WTC11 (cell line): ENCODE data around the gene ALS2CL. TPM values are rescaled to one million over a fixed set of nuclear protein-coding genes. Genes with fewer than 3 reads are reported as not detected.

Source experiments
- ATAC-seq: fragments of 200-7000 bp; cut with Tn5 transposase; 2 replicates; pipeline ENCODE4 v1.10.0; 2021; ENCODE audit warnings: mild to moderate bottlenecking, moderate library complexity
- CTCF ChIA-PET: fragments of 300-600 bp; sonication (Branson Sonifier 250); formaldehyde crosslinking; loops from one replicate; lab custom pipeline; 2021; ENCODE audit warnings: antibody characterized with exemption; lab: Charles Lee
- POLR2A ChIA-PET: fragments of 350-600 bp; sonication (Branson Sonifier 250); formaldehyde crosslinking; loops from one replicate; lab custom pipeline; 2021; ENCODE audit warnings: antibody characterized with exemption; lab: Charles Lee
- DNase-seq: peaks from one replicate; pipeline ENCODE4 v3.0.0; 2021; ENCODE audit warnings: low spot score
- H3K27ac Mint-ChIP-seq: 2 replicates; pipeline ENCODE4 v1.8.0; 2021; ENCODE audit warnings: mixed read lengths
- H3K27me3 Mint-ChIP-seq: 2 replicates; pipeline ENCODE4 v1.8.0; 2021; ENCODE audit warnings: low read depth, mild to moderate bottlenecking, moderate library complexity, mixed read lengths
- H3K36me3 Mint-ChIP-seq: 2 replicates; pipeline ENCODE4 v1.8.0; 2021; ENCODE audit warnings: mixed read lengths
- H3K4me1 Mint-ChIP-seq: 2 replicates; pipeline ENCODE4 v1.8.0; 2022; ENCODE audit warnings: mixed read lengths
- H3K4me3 Mint-ChIP-seq: 2 replicates; pipeline ENCODE4 v1.8.0; 2021; ENCODE audit warnings: mild to moderate bottlenecking, moderate library complexity, mixed read lengths
- H3K9me3 Mint-ChIP-seq: 2 replicates; pipeline ENCODE4 v1.8.0; 2021; ENCODE audit warnings: mixed read lengths
- CBFB ChIP-seq: sonication (generic); formaldehyde crosslinking; IDR thresholded peaks from 2 replicates; pipeline ENCODE4 v1.8.1; 2022; ENCODE audit warnings: mild to moderate bottlenecking, low read depth, missing genetic modification reagents
- JAZF1 ChIP-seq: fragments of 250-450 bp; sonication (Bioruptor Pico); IDR thresholded peaks from 2 replicates; pipeline ENCODE4 v1.9.0; 2021; ENCODE audit warnings: moderate library complexity, mild to moderate bottlenecking, inconsistent platforms
- NFE2L1 ChIP-seq: sonication (generic); formaldehyde crosslinking; IDR thresholded peaks from 2 replicates; pipeline ENCODE4 v1.8.1; 2023; ENCODE audit warnings: missing genetic modification reagents
- OVOL2 ChIP-seq: fragments of 250-450 bp; sonication (Bioruptor Pico); IDR thresholded peaks from 2 replicates; pipeline ENCODE4 v1.9.0; 2021; ENCODE audit warnings: mild to moderate bottlenecking, borderline replicate concordance
- SOX15 ChIP-seq: fragments of 250-450 bp; sonication (Bioruptor Pico); IDR thresholded peaks from 2 replicates; pipeline ENCODE4 v1.9.0; 2021; ENCODE audit warnings: mild to moderate bottlenecking
- SP1 ChIP-seq: sonication (generic); formaldehyde crosslinking; conservative IDR thresholded peaks from 2 replicates; pipeline ENCODE4 v1.8.1; 2022; ENCODE audit warnings: missing genetic modification reagents
- TP53 ChIP-seq: sonication (generic); formaldehyde crosslinking; IDR thresholded peaks from 2 replicates; pipeline ENCODE4 v1.8.1; 2023; ENCODE audit warnings: mild to moderate bottlenecking, missing genetic modification reagents
- ZNF138 ChIP-seq: sonication (generic); formaldehyde crosslinking; conservative IDR thresholded peaks from 2 replicates; pipeline ENCODE4 v1.8.1; 2022; ENCODE audit warnings: mild to moderate bottlenecking, moderate library complexity, missing genetic modification reagents
- ZNF317 ChIP-seq: sonication (generic); formaldehyde crosslinking; IDR thresholded peaks from 2 replicates; pipeline ENCODE4 v1.8.1; 2023; ENCODE audit warnings: low read depth, mild to moderate bottlenecking, moderate library complexity, missing genetic modification reagents, borderline replicate concordance
- total RNA-seq: library from RNA; stranded (reverse); gene quantifications from 3 replicates; pipeline ENCODE4 v1.2.3, GENCODE V29; 2021
- TF ChIP-seq, protein P1 (sequence below): sonication (generic); formaldehyde crosslinking; IDR thresholded peaks from 2 replicates; pipeline ENCODE4 v1.8.0; 2022; ENCODE audit warnings: missing genetic modification reagents
- TF ChIP-seq, protein P2 (sequence below): fragments of 250-450 bp; sonication (Bioruptor Pico); IDR thresholded peaks from 2 replicates; pipeline ENCODE4 v1.9.0; 2021; ENCODE audit warnings: mild to moderate bottlenecking
- TF ChIP-seq, protein P3 (sequence below): sonication (generic); formaldehyde crosslinking; IDR thresholded peaks from 2 replicates; pipeline ENCODE4 v1.8.0; 2023; ENCODE audit warnings: mild to moderate bottlenecking, missing genetic modification reagents
- TF ChIP-seq, protein P4 (sequence below): sonication (generic); formaldehyde crosslinking; IDR thresholded peaks from 2 replicates; pipeline ENCODE4 v1.8.1; 2023; ENCODE audit warnings: mild to moderate bottlenecking, missing genetic modification reagents, borderline replicate concordance
- TF ChIP-seq, protein P5 (sequence below): sonication (generic); formaldehyde crosslinking; IDR thresholded peaks from 2 replicates; pipeline ENCODE4 v1.8.1; 2022; ENCODE audit warnings: low read depth, mild to moderate bottlenecking, moderate library complexity, missing genetic modification reagents, borderline replicate concordance
- TF ChIP-seq, protein P6 (sequence below): sonication (generic); formaldehyde crosslinking; IDR thresholded peaks from 2 replicates; pipeline ENCODE4 v1.8.0; 2023; ENCODE audit warnings: missing genetic modification reagents, mild to moderate bottlenecking, borderline replicate concordance

ALS2CL gene
- total RNA-seq, 1 experiment from 2014 or later: 12.6 TPM

DNA sequence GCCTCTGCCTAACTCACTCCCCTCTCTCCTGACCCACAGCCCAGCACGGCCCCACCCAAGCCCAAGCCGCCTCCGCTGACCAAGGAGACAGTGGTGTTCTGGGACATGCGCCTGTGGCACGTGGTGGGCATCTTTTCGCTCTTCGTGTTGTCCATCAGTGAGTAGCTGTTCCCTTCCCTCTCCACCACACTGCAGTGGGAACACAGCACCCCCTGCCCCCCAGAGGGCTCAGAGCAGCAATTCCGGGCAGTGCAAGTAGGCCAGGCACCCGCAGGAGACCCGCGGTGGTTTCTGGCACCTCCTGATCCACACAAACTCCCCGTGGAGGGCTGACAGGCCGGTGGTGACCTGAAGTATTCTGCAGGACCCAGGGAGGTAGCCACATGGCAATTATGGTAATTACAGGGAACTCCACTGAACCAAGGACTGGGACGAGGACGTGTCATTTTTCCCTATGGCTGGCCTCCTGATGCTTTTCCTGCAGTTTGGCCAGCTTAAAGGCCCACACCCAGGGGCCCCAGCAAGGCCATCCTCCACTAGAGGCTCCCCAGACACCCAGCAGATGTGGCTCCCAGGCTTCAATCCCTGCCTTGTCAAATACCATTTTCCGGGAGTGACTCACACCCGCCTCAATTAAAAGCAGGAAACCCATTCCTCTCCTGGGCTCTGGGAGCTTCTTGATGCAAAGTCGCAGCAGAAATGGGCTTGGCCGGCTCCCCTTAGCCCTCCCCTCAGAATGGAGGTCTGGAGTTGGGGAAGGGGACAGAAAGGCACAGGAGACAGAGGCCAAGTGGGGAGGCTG is 12.5 kb upstream of the ALS2CL start (continued):
- TF ChIP-seq, protein P1, sequence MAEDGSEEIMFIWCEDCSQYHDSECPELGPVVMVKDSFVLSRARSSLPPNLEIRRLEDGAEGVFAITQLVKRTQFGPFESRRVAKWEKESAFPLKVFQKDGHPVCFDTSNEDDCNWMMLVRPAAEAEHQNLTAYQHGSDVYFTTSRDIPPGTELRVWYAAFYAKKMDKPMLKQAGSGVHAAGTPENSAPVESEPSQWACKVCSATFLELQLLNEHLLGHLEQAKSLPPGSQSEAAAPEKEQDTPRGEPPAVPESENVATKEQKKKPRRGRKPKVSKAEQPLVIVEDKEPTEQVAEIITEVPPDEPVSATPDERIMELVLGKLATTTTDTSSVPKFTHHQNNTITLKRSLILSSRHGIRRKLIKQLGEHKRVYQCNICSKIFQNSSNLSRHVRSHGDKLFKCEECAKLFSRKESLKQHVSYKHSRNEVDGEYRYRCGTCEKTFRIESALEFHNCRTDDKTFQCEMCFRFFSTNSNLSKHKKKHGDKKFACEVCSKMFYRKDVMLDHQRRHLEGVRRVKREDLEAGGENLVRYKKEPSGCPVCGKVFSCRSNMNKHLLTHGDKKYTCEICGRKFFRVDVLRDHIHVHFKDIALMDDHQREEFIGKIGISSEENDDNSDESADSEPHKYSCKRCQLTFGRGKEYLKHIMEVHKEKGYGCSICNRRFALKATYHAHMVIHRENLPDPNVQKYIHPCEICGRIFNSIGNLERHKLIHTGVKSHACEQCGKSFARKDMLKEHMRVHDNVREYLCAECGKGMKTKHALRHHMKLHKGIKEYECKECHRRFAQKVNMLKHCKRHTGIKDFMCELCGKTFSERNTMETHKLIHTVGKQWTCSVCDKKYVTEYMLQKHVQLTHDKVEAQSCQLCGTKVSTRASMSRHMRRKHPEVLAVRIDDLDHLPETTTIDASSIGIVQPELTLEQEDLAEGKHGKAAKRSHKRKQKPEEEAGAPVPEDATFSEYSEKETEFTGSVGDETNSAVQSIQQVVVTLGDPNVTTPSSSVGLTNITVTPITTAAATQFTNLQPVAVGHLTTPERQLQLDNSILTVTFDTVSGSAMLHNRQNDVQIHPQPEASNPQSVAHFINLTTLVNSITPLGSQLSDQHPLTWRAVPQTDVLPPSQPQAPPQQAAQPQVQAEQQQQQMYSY (CRISPR knock-in tag): no peak
- no peak for TF ChIP-seq OVOL2 (CRISPR knock-in tag)
- no peak for TF ChIP-seq SP1 (CRISPR knock-in tag)
- TF ChIP-seq, protein P2, sequence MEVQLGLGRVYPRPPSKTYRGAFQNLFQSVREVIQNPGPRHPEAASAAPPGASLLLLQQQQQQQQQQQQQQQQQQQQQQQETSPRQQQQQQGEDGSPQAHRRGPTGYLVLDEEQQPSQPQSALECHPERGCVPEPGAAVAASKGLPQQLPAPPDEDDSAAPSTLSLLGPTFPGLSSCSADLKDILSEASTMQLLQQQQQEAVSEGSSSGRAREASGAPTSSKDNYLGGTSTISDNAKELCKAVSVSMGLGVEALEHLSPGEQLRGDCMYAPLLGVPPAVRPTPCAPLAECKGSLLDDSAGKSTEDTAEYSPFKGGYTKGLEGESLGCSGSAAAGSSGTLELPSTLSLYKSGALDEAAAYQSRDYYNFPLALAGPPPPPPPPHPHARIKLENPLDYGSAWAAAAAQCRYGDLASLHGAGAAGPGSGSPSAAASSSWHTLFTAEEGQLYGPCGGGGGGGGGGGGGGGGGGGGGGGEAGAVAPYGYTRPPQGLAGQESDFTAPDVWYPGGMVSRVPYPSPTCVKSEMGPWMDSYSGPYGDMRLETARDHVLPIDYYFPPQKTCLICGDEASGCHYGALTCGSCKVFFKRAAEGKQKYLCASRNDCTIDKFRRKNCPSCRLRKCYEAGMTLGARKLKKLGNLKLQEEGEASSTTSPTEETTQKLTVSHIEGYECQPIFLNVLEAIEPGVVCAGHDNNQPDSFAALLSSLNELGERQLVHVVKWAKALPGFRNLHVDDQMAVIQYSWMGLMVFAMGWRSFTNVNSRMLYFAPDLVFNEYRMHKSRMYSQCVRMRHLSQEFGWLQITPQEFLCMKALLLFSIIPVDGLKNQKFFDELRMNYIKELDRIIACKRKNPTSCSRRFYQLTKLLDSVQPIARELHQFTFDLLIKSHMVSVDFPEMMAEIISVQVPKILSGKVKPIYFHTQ: no peak
- TF ChIP-seq ZNF138: no peak
- TF ChIP-seq, protein P3, sequence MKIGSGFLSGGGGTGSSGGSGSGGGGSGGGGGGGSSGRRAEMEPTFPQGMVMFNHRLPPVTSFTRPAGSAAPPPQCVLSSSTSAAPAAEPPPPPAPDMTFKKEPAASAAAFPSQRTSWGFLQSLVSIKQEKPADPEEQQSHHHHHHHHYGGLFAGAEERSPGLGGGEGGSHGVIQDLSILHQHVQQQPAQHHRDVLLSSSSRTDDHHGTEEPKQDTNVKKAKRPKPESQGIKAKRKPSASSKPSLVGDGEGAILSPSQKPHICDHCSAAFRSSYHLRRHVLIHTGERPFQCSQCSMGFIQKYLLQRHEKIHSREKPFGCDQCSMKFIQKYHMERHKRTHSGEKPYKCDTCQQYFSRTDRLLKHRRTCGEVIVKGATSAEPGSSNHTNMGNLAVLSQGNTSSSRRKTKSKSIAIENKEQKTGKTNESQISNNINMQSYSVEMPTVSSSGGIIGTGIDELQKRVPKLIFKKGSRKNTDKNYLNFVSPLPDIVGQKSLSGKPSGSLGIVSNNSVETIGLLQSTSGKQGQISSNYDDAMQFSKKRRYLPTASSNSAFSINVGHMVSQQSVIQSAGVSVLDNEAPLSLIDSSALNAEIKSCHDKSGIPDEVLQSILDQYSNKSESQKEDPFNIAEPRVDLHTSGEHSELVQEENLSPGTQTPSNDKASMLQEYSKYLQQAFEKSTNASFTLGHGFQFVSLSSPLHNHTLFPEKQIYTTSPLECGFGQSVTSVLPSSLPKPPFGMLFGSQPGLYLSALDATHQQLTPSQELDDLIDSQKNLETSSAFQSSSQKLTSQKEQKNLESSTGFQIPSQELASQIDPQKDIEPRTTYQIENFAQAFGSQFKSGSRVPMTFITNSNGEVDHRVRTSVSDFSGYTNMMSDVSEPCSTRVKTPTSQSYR (CRISPR knock-in tag): no peak

DNA sequence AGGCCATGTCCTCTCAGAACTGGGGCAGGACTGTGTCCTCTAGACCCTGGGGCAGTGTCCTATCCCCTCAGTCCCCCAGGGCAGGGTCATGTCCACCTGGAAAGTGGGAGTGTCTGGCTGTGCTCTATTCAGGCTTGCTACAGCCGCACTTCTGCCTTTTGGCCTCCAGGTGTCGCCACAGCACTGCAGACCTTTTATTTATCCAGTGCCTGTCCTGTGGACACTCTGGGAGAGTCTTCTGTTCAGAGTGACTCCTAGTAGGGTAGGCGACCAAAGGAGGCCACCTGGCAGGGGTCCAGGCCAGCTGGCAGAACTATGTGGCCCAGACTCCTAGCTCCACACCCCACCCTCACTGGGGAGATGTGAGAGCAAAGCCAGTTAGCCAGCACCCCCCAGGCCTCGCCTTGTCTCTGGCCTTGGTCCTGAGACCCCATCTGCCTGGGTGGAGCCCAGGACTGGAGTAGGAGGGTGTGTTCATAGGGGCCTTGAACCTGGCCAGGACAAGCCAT is 11.6 kb upstream of the ALS2CL start:
- no peaks in the 10 kb centered on the region for H3K36me3 Mint-ChIP-seq
- ATAC-seq: peak; percentile 78
- H3K27me3 Mint-ChIP-seq: peaks cover 29% of the 10 kb centered on the region
- H3K9me3 Mint-ChIP-seq: no peaks in the 10 kb centered on the region
- peak; percentile 83 for DNase-seq
- peaks cover 11% of the 10 kb centered on the region for H3K4me1 Mint-ChIP-seq
- H3K27ac Mint-ChIP-seq: no peak overlapping the region
- ChIA-PET POLR2A (no interaction called here), CTCF (interaction anchor here (0.7 to 1.3 kb wide), 6 partner anchors 10 to 219 kb away, joined by 3 to 13 read pairs (median 3); partner anchors contain the start of gene PRSS50)
- H3K4me3 Mint-ChIP-seq: no peak overlapping the region
- TF ChIP-seq, protein P4, sequence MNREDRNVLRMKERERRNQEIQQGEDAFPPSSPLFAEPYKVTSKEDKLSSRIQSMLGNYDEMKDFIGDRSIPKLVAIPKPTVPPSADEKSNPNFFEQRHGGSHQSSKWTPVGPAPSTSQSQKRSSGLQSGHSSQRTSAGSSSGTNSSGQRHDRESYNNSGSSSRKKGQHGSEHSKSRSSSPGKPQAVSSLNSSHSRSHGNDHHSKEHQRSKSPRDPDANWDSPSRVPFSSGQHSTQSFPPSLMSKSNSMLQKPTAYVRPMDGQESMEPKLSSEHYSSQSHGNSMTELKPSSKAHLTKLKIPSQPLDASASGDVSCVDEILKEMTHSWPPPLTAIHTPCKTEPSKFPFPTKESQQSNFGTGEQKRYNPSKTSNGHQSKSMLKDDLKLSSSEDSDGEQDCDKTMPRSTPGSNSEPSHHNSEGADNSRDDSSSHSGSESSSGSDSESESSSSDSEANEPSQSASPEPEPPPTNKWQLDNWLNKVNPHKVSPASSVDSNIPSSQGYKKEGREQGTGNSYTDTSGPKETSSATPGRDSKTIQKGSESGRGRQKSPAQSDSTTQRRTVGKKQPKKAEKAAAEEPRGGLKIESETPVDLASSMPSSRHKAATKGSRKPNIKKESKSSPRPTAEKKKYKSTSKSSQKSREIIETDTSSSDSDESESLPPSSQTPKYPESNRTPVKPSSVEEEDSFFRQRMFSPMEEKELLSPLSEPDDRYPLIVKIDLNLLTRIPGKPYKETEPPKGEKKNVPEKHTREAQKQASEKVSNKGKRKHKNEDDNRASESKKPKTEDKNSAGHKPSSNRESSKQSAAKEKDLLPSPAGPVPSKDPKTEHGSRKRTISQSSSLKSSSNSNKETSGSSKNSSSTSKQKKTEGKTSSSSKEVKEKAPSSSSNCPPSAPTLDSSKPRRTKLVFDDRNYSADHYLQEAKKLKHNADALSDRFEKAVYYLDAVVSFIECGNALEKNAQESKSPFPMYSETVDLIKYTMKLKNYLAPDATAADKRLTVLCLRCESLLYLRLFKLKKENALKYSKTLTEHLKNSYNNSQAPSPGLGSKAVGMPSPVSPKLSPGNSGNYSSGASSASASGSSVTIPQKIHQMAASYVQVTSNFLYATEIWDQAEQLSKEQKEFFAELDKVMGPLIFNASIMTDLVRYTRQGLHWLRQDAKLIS: no peak
- TF ChIP-seq, protein P5, sequence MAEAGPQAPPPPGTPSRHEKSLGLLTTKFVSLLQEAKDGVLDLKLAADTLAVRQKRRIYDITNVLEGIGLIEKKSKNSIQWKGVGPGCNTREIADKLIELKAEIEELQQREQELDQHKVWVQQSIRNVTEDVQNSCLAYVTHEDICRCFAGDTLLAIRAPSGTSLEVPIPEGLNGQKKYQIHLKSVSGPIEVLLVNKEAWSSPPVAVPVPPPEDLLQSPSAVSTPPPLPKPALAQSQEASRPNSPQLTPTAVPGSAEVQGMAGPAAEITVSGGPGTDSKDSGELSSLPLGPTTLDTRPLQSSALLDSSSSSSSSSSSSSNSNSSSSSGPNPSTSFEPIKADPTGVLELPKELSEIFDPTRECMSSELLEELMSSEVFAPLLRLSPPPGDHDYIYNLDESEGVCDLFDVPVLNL (CRISPR knock-in tag): no peak
- no peak for TF ChIP-seq TP53 (CRISPR knock-in tag)
- no peak for TF ChIP-seq OVOL2 (CRISPR knock-in tag)
- no peak for TF ChIP-seq NFE2L1 (CRISPR knock-in tag)
- TF ChIP-seq CBFB (CRISPR knock-in tag): no peak
- TF ChIP-seq ZNF317 (CRISPR knock-in tag): no peak
- TF ChIP-seq, protein P6, sequence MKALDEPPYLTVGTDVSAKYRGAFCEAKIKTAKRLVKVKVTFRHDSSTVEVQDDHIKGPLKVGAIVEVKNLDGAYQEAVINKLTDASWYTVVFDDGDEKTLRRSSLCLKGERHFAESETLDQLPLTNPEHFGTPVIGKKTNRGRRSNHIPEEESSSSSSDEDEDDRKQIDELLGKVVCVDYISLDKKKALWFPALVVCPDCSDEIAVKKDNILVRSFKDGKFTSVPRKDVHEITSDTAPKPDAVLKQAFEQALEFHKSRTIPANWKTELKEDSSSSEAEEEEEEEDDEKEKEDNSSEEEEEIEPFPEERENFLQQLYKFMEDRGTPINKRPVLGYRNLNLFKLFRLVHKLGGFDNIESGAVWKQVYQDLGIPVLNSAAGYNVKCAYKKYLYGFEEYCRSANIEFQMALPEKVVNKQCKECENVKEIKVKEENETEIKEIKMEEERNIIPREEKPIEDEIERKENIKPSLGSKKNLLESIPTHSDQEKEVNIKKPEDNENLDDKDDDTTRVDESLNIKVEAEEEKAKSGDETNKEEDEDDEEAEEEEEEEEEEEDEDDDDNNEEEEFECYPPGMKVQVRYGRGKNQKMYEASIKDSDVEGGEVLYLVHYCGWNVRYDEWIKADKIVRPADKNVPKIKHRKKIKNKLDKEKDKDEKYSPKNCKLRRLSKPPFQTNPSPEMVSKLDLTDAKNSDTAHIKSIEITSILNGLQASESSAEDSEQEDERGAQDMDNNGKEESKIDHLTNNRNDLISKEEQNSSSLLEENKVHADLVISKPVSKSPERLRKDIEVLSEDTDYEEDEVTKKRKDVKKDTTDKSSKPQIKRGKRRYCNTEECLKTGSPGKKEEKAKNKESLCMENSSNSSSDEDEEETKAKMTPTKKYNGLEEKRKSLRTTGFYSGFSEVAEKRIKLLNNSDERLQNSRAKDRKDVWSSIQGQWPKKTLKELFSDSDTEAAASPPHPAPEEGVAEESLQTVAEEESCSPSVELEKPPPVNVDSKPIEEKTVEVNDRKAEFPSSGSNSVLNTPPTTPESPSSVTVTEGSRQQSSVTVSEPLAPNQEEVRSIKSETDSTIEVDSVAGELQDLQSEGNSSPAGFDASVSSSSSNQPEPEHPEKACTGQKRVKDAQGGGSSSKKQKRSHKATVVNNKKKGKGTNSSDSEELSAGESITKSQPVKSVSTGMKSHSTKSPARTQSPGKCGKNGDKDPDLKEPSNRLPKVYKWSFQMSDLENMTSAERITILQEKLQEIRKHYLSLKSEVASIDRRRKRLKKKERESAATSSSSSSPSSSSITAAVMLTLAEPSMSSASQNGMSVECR (CRISPR knock-in tag): 0 out of 2 replicates have a peak, but pooled peaks have one; percentile 39
- TF ChIP-seq SOX15 (CRISPR knock-in tag): no peak
- TF ChIP-seq JAZF1 (CRISPR knock-in tag): no peak
